H9 (cell line): Measurements from ENCODE around the gene CCDC186. TPM values are rescaled to one million over a fixed set of nuclear protein-coding genes. Genes with fewer than 3 reads are reported as not detected.

ENCODE experiments used
- DNase-seq: peaks from one replicate; pipeline ENCODE4 v3.0.0-alpha.2; 2017
- H2AFZ ChIP-seq: one replicate; pipeline ENCODE4 v1.6.1; 2013; ENCODE audit warnings: mild to moderate bottlenecking, low read length, control low read depth, moderate library complexity
- H2AK5ac ChIP-seq: 2 replicates; pipeline ENCODE4 v1.6.1; 2013; ENCODE audit warnings: low read length, control low read depth, mixed read lengths; ENCODE audit not compliant: insufficient read length
- H2BK120ac ChIP-seq: one replicate; pipeline ENCODE4 v1.6.1; 2013; ENCODE audit warnings: low read depth, mild to moderate bottlenecking, low read length, control low read depth, inconsistent platforms; ENCODE audit not compliant: poor library complexity, severe bottlenecking
- H2BK12ac ChIP-seq: 2 replicates; pipeline ENCODE4 v1.6.1; 2013; ENCODE audit warnings: low read length, control low read depth, mixed read lengths, low read depth; ENCODE audit not compliant: insufficient read length
- H2BK15ac ChIP-seq: 2 replicates; pipeline ENCODE4 v1.6.1; 2013; ENCODE audit warnings: low read depth, low read length, control low read depth
- H2BK20ac ChIP-seq: one replicate; pipeline ENCODE4 v1.6.1; 2013; ENCODE audit warnings: low read depth, mild to moderate bottlenecking, low read length, control low read depth, inconsistent platforms; ENCODE audit not compliant: poor library complexity, severe bottlenecking
- H2BK5ac ChIP-seq: 2 replicates; pipeline ENCODE4 v1.6.1; 2013; ENCODE audit warnings: low read length, control low read depth, mixed read lengths; ENCODE audit not compliant: insufficient read length
- H3K14ac ChIP-seq: 2 replicates; pipeline ENCODE4 v1.6.1; 2013; ENCODE audit warnings: low read length, control low read depth; ENCODE audit not compliant: insufficient read depth
- H3K18ac ChIP-seq: 2 replicates; pipeline ENCODE4 v1.6.1; 2013; ENCODE audit warnings: low read depth, mild to moderate bottlenecking, mixed read lengths, low read length, control low read depth; ENCODE audit not compliant: insufficient read length
- H3K23ac ChIP-seq: 2 replicates; pipeline ENCODE4 v1.6.1; 2013; ENCODE audit warnings: low read length, control low read depth, mixed read lengths, low read depth; ENCODE audit not compliant: insufficient read length
- H3K23me2 ChIP-seq: 2 replicates; pipeline ENCODE4 v1.6.1; 2013; ENCODE audit warnings: low read depth, mild to moderate bottlenecking, mixed read lengths, low read length, control low read depth; ENCODE audit not compliant: insufficient read length, poor library complexity, severe bottlenecking
- H3K27ac ChIP-seq: 2 replicates; pipeline ENCODE4 v1.5.1; 2013; ENCODE audit warnings: low read length, control low read depth, mixed read lengths, low read depth; ENCODE audit not compliant: insufficient read length
- H3K27me3 ChIP-seq: 2 replicates; pipeline ENCODE4 v1.6.1; 2013; ENCODE audit warnings: low read length, control low read depth, inconsistent platforms; ENCODE audit not compliant: insufficient read depth
- H3K4ac ChIP-seq: 2 replicates; pipeline ENCODE4 v1.6.1; 2013; ENCODE audit warnings: low read depth, mild to moderate bottlenecking, control low read depth, inconsistent platforms, low read length, moderate library complexity
- H3K4me1 ChIP-seq: 2 replicates; pipeline ENCODE4 v1.6.1; 2013; ENCODE audit warnings: low read length, control low read depth, inconsistent platforms; ENCODE audit not compliant: insufficient read depth
- H3K4me2 ChIP-seq: 2 replicates; pipeline ENCODE4 v1.6.1; 2013; ENCODE audit warnings: low read length, control low read depth, mixed read lengths; ENCODE audit not compliant: insufficient read length, insufficient read depth
- H3K56ac ChIP-seq: 2 replicates; pipeline ENCODE4 v1.6.1; 2013; ENCODE audit warnings: low read depth, mild to moderate bottlenecking, mixed read lengths, low read length, control low read depth; ENCODE audit not compliant: insufficient read length
- H3K79me1 ChIP-seq: 2 replicates; pipeline ENCODE4 v1.6.1; 2013; ENCODE audit warnings: low read depth, mild to moderate bottlenecking, moderate library complexity, low read length, control low read depth, inconsistent platforms; ENCODE audit not compliant: insufficient read depth, poor library complexity, severe bottlenecking
- H3K79me2 ChIP-seq: 2 replicates; pipeline ENCODE4 v1.6.1; 2013; ENCODE audit warnings: low read length, control low read depth, inconsistent platforms; ENCODE audit not compliant: insufficient read depth
- H3K9ac ChIP-seq: 2 replicates; pipeline ENCODE4 v1.6.1; 2013; ENCODE audit warnings: low read length, control low read depth, mixed read lengths; ENCODE audit not compliant: insufficient read length; ENCODE audit errors: extremely low read depth
- H3K9me3 ChIP-seq: one replicate; pipeline ENCODE4 v1.6.1; 2013; ENCODE audit warnings: low read depth, low read length, inconsistent platforms; ENCODE audit not compliant: control insufficient read depth
- H3T11ph ChIP-seq: one replicate; pipeline ENCODE4 v1.6.1; 2013; ENCODE audit warnings: mild to moderate bottlenecking, low read length, control low read depth, inconsistent platforms
- H4K20me1 ChIP-seq: one replicate; pipeline ENCODE4 v1.6.1; 2013; ENCODE audit not compliant: control insufficient read depth, insufficient read length, insufficient read depth
- H4K5ac ChIP-seq: 2 replicates; pipeline ENCODE4 v1.6.1; 2013; ENCODE audit warnings: low read depth, mild to moderate bottlenecking, mixed read lengths, low read length, control low read depth; ENCODE audit not compliant: insufficient read length
- H4K8ac ChIP-seq: replicated peaks from 2 replicates; pipeline ENCODE4 v1.6.1; 2013; ENCODE audit warnings: low read length, control low read depth, mixed read lengths, low read depth; ENCODE audit not compliant: insufficient read length
- H4K91ac ChIP-seq: 2 replicates; pipeline ENCODE4 v1.6.1; 2013; ENCODE audit warnings: low read depth, mild to moderate bottlenecking, moderate library complexity, mixed read lengths, low read length, control low read depth; ENCODE audit not compliant: insufficient read length
- H3K27ac Mint-ChIP-seq, 3 experiments: 2 replicates in 2 of 3; 3 replicates in 1 of 3; pipeline ENCODE4 v1.8.0; 2020 to 2021; ENCODE audit warnings: mixed read lengths in 3 of 3, mild to moderate bottlenecking in 1 of 3, moderate library complexity in 1 of 3
- H3K27me3 Mint-ChIP-seq: 2 replicates; pipeline ENCODE4 v1.8.0; 2021; ENCODE audit warnings: low read depth, mild to moderate bottlenecking, moderate library complexity, mixed read lengths
- H3K36me3 Mint-ChIP-seq, 3 experiments: 2 replicates in 2 of 3; 3 replicates in 1 of 3; pipeline ENCODE4 v1.8.0; 2020 to 2021; ENCODE audit warnings: low read depth in 3 of 3, mixed read lengths in 3 of 3; ENCODE audit not compliant: insufficient read depth in 1 of 3
- H3K4me1 Mint-ChIP-seq, 2 experiments: 2 replicates each; pipeline ENCODE4 v1.8.0; 2020; ENCODE audit warnings: mixed read lengths in 2 of 2
- H3K4me3 Mint-ChIP-seq, 2 experiments: 2 replicates in 1 of 2; 3 replicates in 1 of 2; pipeline ENCODE4 v1.8.0; 2020 to 2021; ENCODE audit warnings: mild to moderate bottlenecking in 2 of 2, mixed read lengths in 2 of 2, moderate library complexity in 1 of 2
- H3K9me3 Mint-ChIP-seq, 2 experiments: 2 replicates in 1 of 2; 3 replicates in 1 of 2; pipeline ENCODE4 v1.8.0; 2020; ENCODE audit warnings: mild to moderate bottlenecking in 2 of 2, mixed read lengths in 2 of 2, moderate library complexity in 1 of 2
- WGBS: extraction: QIAGEN DNeasy Blood & Tissue Kit; methylation state at CpG from one replicate; pipeline ENCODE4 v1.1.7; 2013; ENCODE audit warnings: missing lambda C conversion rate, low lambda C conversion rate, mixed read lengths; ENCODE audit not compliant: insufficient read length; ENCODE audit errors: extremely low coverage; 5-methylcytosine and 5-hydroxymethylcytosine counted together
- total RNA-seq: library from RNA; stranded (reverse); gene quantifications from 2 replicates; pipeline ENCODE4 v1.2.1, GENCODE V29; 2021
- TF ChIP-seq, protein P1 (sequence below): fragments of 200-600 bp; sonication (generic); conservative IDR thresholded peaks from 3 replicates; pipeline ENCODE4 v1.8.0; 2021; ENCODE audit warnings: antibody characterized with exemption, mild to moderate bottlenecking

CCDC186 gene
- total RNA-seq, 1 experiment from 2014 or later = 16.7 TPM

DNA sequence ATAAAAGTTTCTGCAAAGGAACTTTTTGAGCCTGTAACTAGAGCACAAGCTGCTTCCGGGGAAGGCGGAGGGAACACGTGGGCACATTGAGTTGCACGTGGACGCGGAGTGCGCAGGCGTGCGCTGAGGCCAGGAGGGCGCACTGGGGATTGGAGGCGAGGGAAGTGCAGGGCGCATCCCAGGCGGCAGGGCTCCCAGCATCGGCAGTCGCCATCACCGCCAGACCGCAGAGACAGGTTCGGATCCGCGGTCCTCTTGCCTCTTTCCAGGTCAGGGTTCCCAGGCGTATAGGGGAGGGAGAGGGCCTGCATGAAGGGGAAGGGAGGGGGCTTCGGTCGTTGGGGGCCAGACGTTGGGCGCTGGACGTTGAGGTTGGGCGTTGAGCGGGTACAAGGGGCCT, 5.1 kb upstream of the CCDC186 start, which contains the start of gene TDRD1:
TDRD1 (plus strand) TSS at position 206 of the 400 bp plus-strand sequence. CDS start 8,479 bp downstream, outside the sequence.
- Histone ChIP-seq H2BK12ac (no peak within 1 kb of the TSS), H3K23me2 (no peaks in the 10 kb centered on the region), H2BK15ac (no peak within 1 kb of the TSS), H3K79me2 (no peaks in the 10 kb centered on the region), H2BK5ac (no peak within 1 kb of the TSS), H3K27me3 (no peaks in the 10 kb centered on the region), H3K9ac (no peak within 1 kb of the TSS), H2AFZ (peak within 1 kb of the TSS; percentile 54), H4K91ac (no peak within 1 kb of the TSS), H3K18ac (no peak within 1 kb of the TSS), H4K20me1 (no peaks in the 10 kb centered on the region), H3K56ac (no peak within 1 kb of the TSS), H2BK20ac (no peak within 1 kb of the TSS), H3K23ac (no peak within 1 kb of the TSS), H3K9me3 (no peaks in the 10 kb centered on the region), H2AK5ac (no peak within 1 kb of the TSS), H4K5ac (peak within 1 kb of the TSS; percentile 14), H3K27ac (no peak within 1 kb of the TSS), H3K4me2 (no peak within 1 kb of the TSS), H4K8ac (peak within 1 kb of the TSS; percentile 72), H3K4me1 (no peaks in the 10 kb centered on the region), H2BK120ac (no peak within 1 kb of the TSS), H3T11ph (no peak within 1 kb of the TSS), H3K14ac (no peak within 1 kb of the TSS), H3K4ac (no peak within 1 kb of the TSS), H3K79me1 (no peaks in the 10 kb centered on the region)
- H3K4me1 Mint-ChIP-seq = peaks cover 17 to 19% of the 10 kb centered on the region in 2 experiments
- WGBS = no CpG with 5 or more reads among the region's 28 CpGs
- TF ChIP-seq, protein P1, sequence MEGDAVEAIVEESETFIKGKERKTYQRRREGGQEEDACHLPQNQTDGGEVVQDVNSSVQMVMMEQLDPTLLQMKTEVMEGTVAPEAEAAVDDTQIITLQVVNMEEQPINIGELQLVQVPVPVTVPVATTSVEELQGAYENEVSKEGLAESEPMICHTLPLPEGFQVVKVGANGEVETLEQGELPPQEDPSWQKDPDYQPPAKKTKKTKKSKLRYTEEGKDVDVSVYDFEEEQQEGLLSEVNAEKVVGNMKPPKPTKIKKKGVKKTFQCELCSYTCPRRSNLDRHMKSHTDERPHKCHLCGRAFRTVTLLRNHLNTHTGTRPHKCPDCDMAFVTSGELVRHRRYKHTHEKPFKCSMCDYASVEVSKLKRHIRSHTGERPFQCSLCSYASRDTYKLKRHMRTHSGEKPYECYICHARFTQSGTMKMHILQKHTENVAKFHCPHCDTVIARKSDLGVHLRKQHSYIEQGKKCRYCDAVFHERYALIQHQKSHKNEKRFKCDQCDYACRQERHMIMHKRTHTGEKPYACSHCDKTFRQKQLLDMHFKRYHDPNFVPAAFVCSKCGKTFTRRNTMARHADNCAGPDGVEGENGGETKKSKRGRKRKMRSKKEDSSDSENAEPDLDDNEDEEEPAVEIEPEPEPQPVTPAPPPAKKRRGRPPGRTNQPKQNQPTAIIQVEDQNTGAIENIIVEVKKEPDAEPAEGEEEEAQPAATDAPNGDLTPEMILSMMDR = no peak
- no peaks in the 10 kb centered on the region; a peak in 1 of 7 replicates for H3K36me3 Mint-ChIP-seq
- H3K27ac Mint-ChIP-seq = peak within 1 kb of the TSS in 1 of 3 experiments; percentile 51; a peak in 2 of 7 replicates
- DNase-seq = peak; percentile 46
- peak within 1 kb of the TSS in 1 of 2 experiments; percentile 39; a peak in 2 of 5 replicates for H3K4me3 Mint-ChIP-seq
- H3K9me3 Mint-ChIP-seq = no peaks in the 10 kb centered on the region
- H3K27me3 Mint-ChIP-seq = peaks cover 5% of the 10 kb centered on the region
